Neural cell (in vitro differentiated cells): ENCODE results near the gene MTCL1.

ENCODE experiments used
- EP300 ChIP-seq: fragments of 450-650 bp; conservative IDR thresholded peaks from 2 replicates; pipeline ENCODE4 v1.6.1; 2014; ENCODE audit warnings: antibody characterized with exemption, mild to moderate bottlenecking, moderate library complexity; ENCODE audit not compliant: poor library complexity, severe bottlenecking
- EZH2 ChIP-seq: fragments of 200-600, 300-800 bp; shearing (Covaris generic), sonication (generic); IDR thresholded peaks from 2 replicates; pipeline ENCODE4 v1.6.1; 2014; ENCODE audit warnings: antibody characterized with exemption, low read length, borderline replicate concordance, mild to moderate bottlenecking; ENCODE audit not compliant: insufficient read depth, poor library complexity, severe bottlenecking
- MXI1 ChIP-seq: fragments of 450-650 bp; conservative IDR thresholded peaks from 2 replicates; pipeline ENCODE4 v1.6.1; 2014; ENCODE audit warnings: antibody characterized with exemption, mild to moderate bottlenecking; ENCODE audit not compliant: poor library complexity, severe bottlenecking
- POLR2AphosphoS5 ChIP-seq: IDR thresholded peaks from 2 replicates; pipeline ENCODE4 v1.6.1; 2012
- RAD21 ChIP-seq: fragments of 450-650 bp; conservative IDR thresholded peaks from 2 replicates; pipeline ENCODE4 v1.6.1; 2014; ENCODE audit warnings: antibody characterized with exemption, mild to moderate bottlenecking, moderate library complexity
- SMC3 ChIP-seq: fragments of 450-650 bp; conservative IDR thresholded peaks from 2 replicates; pipeline ENCODE4 v1.6.1; 2014; ENCODE audit warnings: antibody characterized with exemption, mild to moderate bottlenecking, moderate library complexity; ENCODE audit not compliant: poor library complexity
- TAF1 ChIP-seq: IDR thresholded peaks from 2 replicates; pipeline ENCODE4 v1.6.1; 2012; ENCODE audit warnings: low read depth
- TF ChIP-seq, protein P1 (sequence below): fragments of 450-650 bp; IDR thresholded peaks from 2 replicates; pipeline ENCODE4 v1.5.1; 2014; ENCODE audit warnings: antibody characterized with exemption, mild to moderate bottlenecking, moderate library complexity; ENCODE audit not compliant: poor library complexity, severe bottlenecking
- TF ChIP-seq, protein P2 (sequence below): IDR thresholded peaks from 2 replicates; pipeline ENCODE4 v1.6.1; 2012; ENCODE audit warnings: borderline replicate concordance

DNA sequence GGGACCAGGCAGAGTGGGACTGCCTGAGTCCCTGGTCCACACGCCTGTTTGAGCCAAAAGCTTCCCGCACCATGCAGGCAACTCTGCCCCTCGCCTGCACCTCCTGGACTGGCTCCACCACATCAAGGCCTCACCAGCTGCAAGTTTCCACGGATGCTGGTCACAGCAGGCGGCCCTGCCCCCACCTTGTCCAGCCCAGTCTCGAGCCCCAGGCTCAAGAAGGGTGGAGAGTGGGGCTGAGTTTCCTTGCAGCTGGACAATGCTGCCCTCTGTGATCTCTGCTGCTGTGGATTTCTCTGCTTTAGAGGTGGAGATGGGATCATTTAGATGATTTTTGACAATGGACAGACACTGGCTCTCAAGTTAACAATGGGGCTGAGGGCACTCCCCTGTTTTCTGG, 74.9 kb downstream of the MTCL1 start:
- TF ChIP-seq, protein P1, sequence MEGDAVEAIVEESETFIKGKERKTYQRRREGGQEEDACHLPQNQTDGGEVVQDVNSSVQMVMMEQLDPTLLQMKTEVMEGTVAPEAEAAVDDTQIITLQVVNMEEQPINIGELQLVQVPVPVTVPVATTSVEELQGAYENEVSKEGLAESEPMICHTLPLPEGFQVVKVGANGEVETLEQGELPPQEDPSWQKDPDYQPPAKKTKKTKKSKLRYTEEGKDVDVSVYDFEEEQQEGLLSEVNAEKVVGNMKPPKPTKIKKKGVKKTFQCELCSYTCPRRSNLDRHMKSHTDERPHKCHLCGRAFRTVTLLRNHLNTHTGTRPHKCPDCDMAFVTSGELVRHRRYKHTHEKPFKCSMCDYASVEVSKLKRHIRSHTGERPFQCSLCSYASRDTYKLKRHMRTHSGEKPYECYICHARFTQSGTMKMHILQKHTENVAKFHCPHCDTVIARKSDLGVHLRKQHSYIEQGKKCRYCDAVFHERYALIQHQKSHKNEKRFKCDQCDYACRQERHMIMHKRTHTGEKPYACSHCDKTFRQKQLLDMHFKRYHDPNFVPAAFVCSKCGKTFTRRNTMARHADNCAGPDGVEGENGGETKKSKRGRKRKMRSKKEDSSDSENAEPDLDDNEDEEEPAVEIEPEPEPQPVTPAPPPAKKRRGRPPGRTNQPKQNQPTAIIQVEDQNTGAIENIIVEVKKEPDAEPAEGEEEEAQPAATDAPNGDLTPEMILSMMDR, result no peak
- TF ChIP-seq, protein P2, sequence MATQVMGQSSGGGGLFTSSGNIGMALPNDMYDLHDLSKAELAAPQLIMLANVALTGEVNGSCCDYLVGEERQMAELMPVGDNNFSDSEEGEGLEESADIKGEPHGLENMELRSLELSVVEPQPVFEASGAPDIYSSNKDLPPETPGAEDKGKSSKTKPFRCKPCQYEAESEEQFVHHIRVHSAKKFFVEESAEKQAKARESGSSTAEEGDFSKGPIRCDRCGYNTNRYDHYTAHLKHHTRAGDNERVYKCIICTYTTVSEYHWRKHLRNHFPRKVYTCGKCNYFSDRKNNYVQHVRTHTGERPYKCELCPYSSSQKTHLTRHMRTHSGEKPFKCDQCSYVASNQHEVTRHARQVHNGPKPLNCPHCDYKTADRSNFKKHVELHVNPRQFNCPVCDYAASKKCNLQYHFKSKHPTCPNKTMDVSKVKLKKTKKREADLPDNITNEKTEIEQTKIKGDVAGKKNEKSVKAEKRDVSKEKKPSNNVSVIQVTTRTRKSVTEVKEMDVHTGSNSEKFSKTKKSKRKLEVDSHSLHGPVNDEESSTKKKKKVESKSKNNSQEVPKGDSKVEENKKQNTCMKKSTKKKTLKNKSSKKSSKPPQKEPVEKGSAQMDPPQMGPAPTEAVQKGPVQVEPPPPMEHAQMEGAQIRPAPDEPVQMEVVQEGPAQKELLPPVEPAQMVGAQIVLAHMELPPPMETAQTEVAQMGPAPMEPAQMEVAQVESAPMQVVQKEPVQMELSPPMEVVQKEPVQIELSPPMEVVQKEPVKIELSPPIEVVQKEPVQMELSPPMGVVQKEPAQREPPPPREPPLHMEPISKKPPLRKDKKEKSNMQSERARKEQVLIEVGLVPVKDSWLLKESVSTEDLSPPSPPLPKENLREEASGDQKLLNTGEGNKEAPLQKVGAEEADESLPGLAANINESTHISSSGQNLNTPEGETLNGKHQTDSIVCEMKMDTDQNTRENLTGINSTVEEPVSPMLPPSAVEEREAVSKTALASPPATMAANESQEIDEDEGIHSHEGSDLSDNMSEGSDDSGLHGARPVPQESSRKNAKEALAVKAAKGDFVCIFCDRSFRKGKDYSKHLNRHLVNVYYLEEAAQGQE, result no peak
- TF ChIP-seq POLR2AphosphoS5 (no peak), EP300 (no peak), RAD21 (no peak), EZH2 (no peak), MXI1 (no peak), TAF1 (no peak), SMC3 (no peak)
